CD14-positive monocyte (primary cell): ENCODE results near the gene PIK3IP1. TPM values are rescaled to one million over a fixed set of nuclear protein-coding genes. Genes with fewer than 3 reads are reported as not detected.

Experiments used
- DNase-seq, 3 donors: peaks; one replicate each; pipeline ENCODE4 v3.0.0-alpha.2; 2011 to 2022
- H2AFZ ChIP-seq: 2 replicates; pipeline ENCODE4 v1.6.0; 2012; ENCODE audit warnings: mild to moderate bottlenecking, low read depth, low read length, inconsistent platforms; ENCODE audit not compliant: insufficient read depth, poor library complexity, severe bottlenecking
- H3K27ac ChIP-seq, 2 donors: 1 replicate in 1 of 2; 2 replicates in 1 of 2; pipeline ENCODE4 v1.5.1; 2012 to 2013; ENCODE audit warnings: low read length in 2 of 2, control low read depth in 1 of 2, inconsistent platforms in 1 of 2, low read depth in 1 of 2, mild to moderate bottlenecking in 1 of 2
- H3K27me3 ChIP-seq, 2 donors: one replicate each; pipeline versions ENCODE4 v1.6.0 to v1.6.1; 2011 to 2013; ENCODE audit warnings: low read length in 2 of 2; ENCODE audit not compliant: control insufficient read depth in 2 of 2, insufficient read depth in 2 of 2
- H3K36me3 ChIP-seq, 2 donors: replicated peaks in 1 of 2; 1 replicate in 1 of 2; 2 replicates in 1 of 2; pipeline versions ENCODE4 v1.5.1 to v1.6.1; 2012 to 2013; ENCODE audit warnings: low read length in 2 of 2, control low read depth in 1 of 2, inconsistent platforms in 1 of 2, mild to moderate bottlenecking in 1 of 2; ENCODE audit not compliant: insufficient read depth in 2 of 2, control insufficient read depth in 1 of 2
- H3K4me1 ChIP-seq, 2 donors: 1 replicate in 1 of 2; 2 replicates in 1 of 2; pipeline versions ENCODE4 v1.5.1 to v1.6.1; 2012 to 2013; ENCODE audit warnings: low read length in 2 of 2, control low read depth in 1 of 2, inconsistent platforms in 1 of 2, mild to moderate bottlenecking in 1 of 2, moderate library complexity in 1 of 2; ENCODE audit not compliant: insufficient read depth in 2 of 2, control insufficient read depth in 1 of 2
- H3K4me2 ChIP-seq: replicated peaks from 2 replicates; pipeline ENCODE3; 2012; ENCODE audit warnings: low read length, moderate library complexity, mild to moderate bottlenecking; ENCODE audit not compliant: poor library complexity, severe bottlenecking; ENCODE audit errors: extremely low read depth
- H3K4me3 ChIP-seq, 3 experiments: fragments of 200-600 bp in 1 of 3; sonication (generic) in 1 of 3; replicated peaks in 1 of 3; 1 replicate in 2 of 3; 2 replicates in 1 of 3; pipeline ENCODE4 v1.5.1; 2011 to 2013; ENCODE audit warnings: low read length in 3 of 3, mild to moderate bottlenecking in 3 of 3, control low read depth in 2 of 3, low read depth in 2 of 3, inconsistent platforms in 1 of 3, moderate library complexity in 1 of 3
- H3K79me2 ChIP-seq: 2 replicates; pipeline ENCODE4 v1.6.0; 2012; ENCODE audit warnings: mild to moderate bottlenecking, control low read depth, inconsistent platforms, low read length, moderate library complexity; ENCODE audit not compliant: insufficient read depth
- H3K9ac ChIP-seq: 2 replicates; pipeline ENCODE4 v1.6.0; 2017; ENCODE audit warnings: low read length, mild to moderate bottlenecking; ENCODE audit not compliant: insufficient read depth, poor library complexity, severe bottlenecking
- H3K9me3 ChIP-seq, 2 donors: replicated peaks in 1 of 2; 1 replicate in 1 of 2; 2 replicates in 1 of 2; pipeline versions ENCODE4 v1.5.1 to v1.6.1; 2012 to 2013; ENCODE audit warnings: low read length in 2 of 2, control low read depth in 1 of 2; ENCODE audit not compliant: control insufficient read depth in 1 of 2, insufficient read depth in 1 of 2
- H4K20me1 ChIP-seq: 2 replicates; pipeline ENCODE4 v1.6.0; 2012; ENCODE audit warnings: mild to moderate bottlenecking, low read length, control low read depth, moderate library complexity; ENCODE audit not compliant: insufficient read depth
- H3K27ac Mint-ChIP-seq, 7 donors: one replicate each; pipeline ENCODE4 v1.8.0; 2020; ENCODE audit warnings: mild to moderate bottlenecking in 7 of 7, mixed read lengths in 7 of 7, moderate library complexity in 6 of 7, inconsistent platforms in 2 of 7
- H3K27me3 Mint-ChIP-seq, 3 donors: one replicate each; pipeline ENCODE4 v1.8.0; 2021 to 2022; ENCODE audit warnings: low read depth in 3 of 3, mild to moderate bottlenecking in 3 of 3, mixed read lengths in 3 of 3, moderate library complexity in 3 of 3, inconsistent platforms in 1 of 3
- H3K36me3 Mint-ChIP-seq, 2 donors: one replicate each; pipeline ENCODE4 v1.8.0; 2020; ENCODE audit warnings: mixed read lengths in 2 of 2, inconsistent platforms in 1 of 2, mild to moderate bottlenecking in 1 of 2
- H3K4me1 Mint-ChIP-seq: one replicate; pipeline ENCODE4 v1.8.0; 2020; ENCODE audit warnings: mild to moderate bottlenecking, mixed read lengths
- H3K4me3 Mint-ChIP-seq, 2 donors: one replicate each; pipeline ENCODE4 v1.8.0; 2020; ENCODE audit warnings: mild to moderate bottlenecking in 2 of 2, mixed read lengths in 2 of 2, moderate library complexity in 1 of 2
- H3K9me3 Mint-ChIP-seq, 7 donors: one replicate each; pipeline ENCODE4 v1.8.0; 2020 to 2022; ENCODE audit warnings: mixed read lengths in 7 of 7, mild to moderate bottlenecking in 6 of 7, moderate library complexity in 6 of 7, inconsistent platforms in 2 of 7
- WGBS: methylation state at CpG from one replicate; pipeline ENCODE4 v1.1.5; 2013; ENCODE audit warnings: missing lambda C conversion rate; ENCODE audit not compliant: insufficient coverage; 5-methylcytosine and 5-hydroxymethylcytosine counted together
- intact Hi-C, 2 donors: fragments of 100-400 bp; cut with micrococcal nuclease; formaldehyde crosslinking; loops; one replicate each; pipeline versions ENCODE4 v1.15.0 to v1.15.1; 2023
- polyA plus RNA-seq, 3 donors: library from polyadenylated mRNA; depleted of rRNA in 1 of 3; unstranded in 2 of 3; stranded (reverse) in 1 of 3; fragments of 300-500 nt in 2 of 3; fragments of >200 nt in 1 of 3; fragmentation: Illumina TruSeq in 2 of 3; gene quantifications; 1 replicate in 2 of 3; 2 replicates in 1 of 3; pipeline ENCODE4 v1.2.3, GENCODE V29; 2012 to 2021
- TF ChIP-seq, protein P1 (sequence below): fragments of 200-600 bp; IDR thresholded peaks from one replicate; pipeline ENCODE4 v1.8.0; 2022; ENCODE audit warnings: antibody characterized with exemption, mild to moderate bottlenecking

PIK3IP1 gene
- polyA plus RNA-seq, 3 donors, result 21.8 to 37.3 (median 21.9) TPM

DNA sequence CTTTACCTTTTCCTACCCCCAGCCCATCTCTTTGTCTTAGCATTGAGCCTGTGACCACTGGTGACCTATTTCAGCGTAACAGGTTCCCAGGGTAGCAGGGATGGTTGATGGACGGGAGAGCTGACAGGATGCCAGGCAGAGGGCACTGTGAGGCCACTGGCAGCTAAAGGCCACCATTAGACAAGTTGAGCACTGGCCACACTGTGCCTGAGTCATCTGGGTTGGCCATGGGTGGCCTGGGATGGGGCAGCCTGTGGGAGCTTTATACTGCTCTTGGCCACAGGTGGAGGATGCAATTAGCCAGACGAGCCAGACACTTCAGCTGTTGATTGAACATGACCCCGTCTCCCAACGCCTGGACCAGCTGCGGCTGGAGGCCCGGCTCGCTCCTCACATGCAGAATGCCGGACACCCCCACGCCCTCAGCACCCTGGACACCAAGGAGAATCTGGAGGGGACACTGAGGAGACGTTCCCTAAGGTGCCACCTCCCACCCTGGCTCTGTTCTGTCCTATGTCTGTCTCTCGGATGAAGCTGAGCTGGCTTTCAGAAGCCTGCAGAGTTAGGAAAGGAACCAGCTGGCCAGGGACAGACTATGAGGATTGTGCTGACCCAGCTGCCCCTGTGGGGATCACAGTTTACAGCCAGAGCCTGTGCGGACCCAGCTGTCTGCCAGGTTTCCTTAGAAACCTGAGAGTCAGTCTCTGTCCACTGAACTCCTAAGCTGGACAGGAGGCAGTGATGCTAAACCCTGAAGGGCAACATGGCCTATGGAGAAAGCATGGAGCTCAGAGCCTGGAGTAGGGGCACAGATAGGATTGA is 29.8 kb downstream of the PIK3IP1 start:
- H3K4me3 Mint-ChIP-seq, result no peak overlapping the region
- WGBS, result 98% methylated on average over 12 of the region's 13 CpGs
- peaks cover 77 to 92% of the 10 kb centered on the region in 2 donors for H3K36me3 Mint-ChIP-seq

DNA sequence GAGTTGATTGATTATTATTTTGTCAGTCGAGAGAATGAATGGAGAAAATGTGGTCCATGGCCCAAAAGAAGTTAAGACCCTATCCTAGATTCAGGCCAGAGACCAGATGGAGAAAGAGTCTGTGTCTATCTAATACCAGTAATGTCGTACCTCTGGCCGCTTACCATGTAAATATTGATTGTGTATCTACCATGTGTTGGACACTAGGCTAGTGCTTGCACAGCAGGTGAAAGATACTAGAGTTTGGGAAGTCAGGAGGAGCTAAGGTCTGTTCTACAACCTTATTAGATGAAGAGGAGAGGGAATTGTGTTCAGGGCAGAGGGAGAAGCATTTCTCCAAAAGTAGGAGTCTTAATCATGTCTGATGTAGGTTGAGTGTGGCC is 31.8 kb downstream of the PIK3IP1 start:
- no peaks in the 10 kb centered on the region for H3K4me1 Mint-ChIP-seq
- no peak overlapping the region for H3K27ac ChIP-seq
- H3K4me3 Mint-ChIP-seq, result no peak overlapping the region
- peaks cover 0 to 4% (median 0%) of the 10 kb centered on the region in 3 donors for H3K27me3 Mint-ChIP-seq
- H3K9ac ChIP-seq, result no peak overlapping the region
- no peak overlapping the region for H3K4me2 ChIP-seq
- DNase-seq, result no peak
- no peaks in the 10 kb centered on the region for H3K79me2 ChIP-seq
- WGBS, result 100% methylated on average over 3 of the region's 3 CpGs
- H3K36me3 Mint-ChIP-seq, result peaks cover 61 to 77% of the 10 kb centered on the region in 2 donors
- no peaks in the 10 kb centered on the region for H4K20me1 ChIP-seq
- H3K27ac Mint-ChIP-seq, result peak overlapping the region in 3 of 7 donors; percentile 1 to 82 (median 42)
- TF ChIP-seq, protein P1, sequence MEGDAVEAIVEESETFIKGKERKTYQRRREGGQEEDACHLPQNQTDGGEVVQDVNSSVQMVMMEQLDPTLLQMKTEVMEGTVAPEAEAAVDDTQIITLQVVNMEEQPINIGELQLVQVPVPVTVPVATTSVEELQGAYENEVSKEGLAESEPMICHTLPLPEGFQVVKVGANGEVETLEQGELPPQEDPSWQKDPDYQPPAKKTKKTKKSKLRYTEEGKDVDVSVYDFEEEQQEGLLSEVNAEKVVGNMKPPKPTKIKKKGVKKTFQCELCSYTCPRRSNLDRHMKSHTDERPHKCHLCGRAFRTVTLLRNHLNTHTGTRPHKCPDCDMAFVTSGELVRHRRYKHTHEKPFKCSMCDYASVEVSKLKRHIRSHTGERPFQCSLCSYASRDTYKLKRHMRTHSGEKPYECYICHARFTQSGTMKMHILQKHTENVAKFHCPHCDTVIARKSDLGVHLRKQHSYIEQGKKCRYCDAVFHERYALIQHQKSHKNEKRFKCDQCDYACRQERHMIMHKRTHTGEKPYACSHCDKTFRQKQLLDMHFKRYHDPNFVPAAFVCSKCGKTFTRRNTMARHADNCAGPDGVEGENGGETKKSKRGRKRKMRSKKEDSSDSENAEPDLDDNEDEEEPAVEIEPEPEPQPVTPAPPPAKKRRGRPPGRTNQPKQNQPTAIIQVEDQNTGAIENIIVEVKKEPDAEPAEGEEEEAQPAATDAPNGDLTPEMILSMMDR, result no peak
- H2AFZ ChIP-seq, result no peak overlapping the region
- no peaks in the 10 kb centered on the region for H3K4me1 ChIP-seq
- H3K9me3 ChIP-seq, result no peaks in the 10 kb centered on the region
- H3K27me3 ChIP-seq, result no peaks in the 10 kb centered on the region
- H3K4me3 ChIP-seq, result no peak overlapping the region
- H3K9me3 Mint-ChIP-seq, result no peaks in the 10 kb centered on the region
- H3K36me3 ChIP-seq, result peaks cover 58 to 73% of the 10 kb centered on the region in 2 donors
- intact Hi-C loops, result no loop called here

More for the DNA sequence above, 29.8 kb downstream of the PIK3IP1 start:
- Histone ChIP-seq H3K27me3 (no peaks in the 10 kb centered on the region), H2AFZ (no peak overlapping the region), H3K36me3 (peaks cover 79 to 92% of the 10 kb centered on the region in 2 donors), H3K4me3 (no peak overlapping the region), H3K4me2 (no peak overlapping the region), H3K79me2 (no peaks in the 10 kb centered on the region), H3K9ac (no peak overlapping the region), H3K9me3 (no peaks in the 10 kb centered on the region), H3K27ac (no peak overlapping the region), H4K20me1 (no peaks in the 10 kb centered on the region), H3K4me1 (no peaks in the 10 kb centered on the region)
- Mint-ChIP-seq H3K9me3 (peaks cover 0 to 1% (median 0%) of the 10 kb centered on the region in 7 donors), H3K27me3 (peaks cover 0 to 4% (median 0%) of the 10 kb centered on the region in 3 donors), H3K4me1 (no peaks in the 10 kb centered on the region), H3K27ac (peak overlapping the region in 2 of 7 donors; percentile 30 to 54)
- intact Hi-C loops, result no loop called here
- no peak for DNase-seq
- TF ChIP-seq, protein P1, result no peak
